ENCODE data around the gene TADA2A. TPM values are rescaled to one million over a fixed set of nuclear protein-coding genes. Genes with fewer than 3 reads are reported as not detected.

Gene TADA2A
- total RNA-seq, 2 experiments from 2014 or later = 35.8 to 46.3 TPM

GRCh38 chr17:37503148-37503547 is 96.5 kb downstream of the TADA2A start:
- BruUV-seq (replicated peaks) = no TSS peak
- Histone ChIP-seq H3K79me2 (ENCODE audit: insufficient read depth, low read depth, low read length) (no peaks in the 10 kb centered on the region), H3K4me1 (ENCODE audit: insufficient read depth, low read length, poor library complexity, severe bottlenecking) (no peaks in the 10 kb centered on the region), H3K36me3 (ENCODE audit: insufficient read depth, low read length) (no peaks in the 10 kb centered on the region), H3K4me2 (ENCODE audit: low read length) (no peak overlapping the region), H3K9me2 (ENCODE audit: insufficient read depth, low read length) (no peaks in the 10 kb centered on the region), H3K27ac (ENCODE audit: low read depth, low read length, poor library complexity, severe bottlenecking) (no peak overlapping the region), H4K20me1 (ENCODE audit: insufficient read depth, low read length) (no peaks in the 10 kb centered on the region), H2AFZ (ENCODE audit: low read length) (no peak overlapping the region), H3K9me3 (ENCODE audit: low read length) (no peaks in the 10 kb centered on the region), H3K4me3 (ENCODE audit: low read depth, low read length, poor library complexity, severe bottlenecking) (no peak overlapping the region)
- TF ChIP-seq, protein P1, sequence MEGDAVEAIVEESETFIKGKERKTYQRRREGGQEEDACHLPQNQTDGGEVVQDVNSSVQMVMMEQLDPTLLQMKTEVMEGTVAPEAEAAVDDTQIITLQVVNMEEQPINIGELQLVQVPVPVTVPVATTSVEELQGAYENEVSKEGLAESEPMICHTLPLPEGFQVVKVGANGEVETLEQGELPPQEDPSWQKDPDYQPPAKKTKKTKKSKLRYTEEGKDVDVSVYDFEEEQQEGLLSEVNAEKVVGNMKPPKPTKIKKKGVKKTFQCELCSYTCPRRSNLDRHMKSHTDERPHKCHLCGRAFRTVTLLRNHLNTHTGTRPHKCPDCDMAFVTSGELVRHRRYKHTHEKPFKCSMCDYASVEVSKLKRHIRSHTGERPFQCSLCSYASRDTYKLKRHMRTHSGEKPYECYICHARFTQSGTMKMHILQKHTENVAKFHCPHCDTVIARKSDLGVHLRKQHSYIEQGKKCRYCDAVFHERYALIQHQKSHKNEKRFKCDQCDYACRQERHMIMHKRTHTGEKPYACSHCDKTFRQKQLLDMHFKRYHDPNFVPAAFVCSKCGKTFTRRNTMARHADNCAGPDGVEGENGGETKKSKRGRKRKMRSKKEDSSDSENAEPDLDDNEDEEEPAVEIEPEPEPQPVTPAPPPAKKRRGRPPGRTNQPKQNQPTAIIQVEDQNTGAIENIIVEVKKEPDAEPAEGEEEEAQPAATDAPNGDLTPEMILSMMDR (conservative IDR thresholded peaks at IDR 0.05; ENCODE audit: low read length) = no peak
- TF ChIP-seq EZH2phosphoT487 (IDR thresholded peaks at IDR 0.05; ENCODE audit: borderline replicate concordance, low read depth, low read length) = no peak
- DNase-seq (ENCODE audit: low spot score) = no peak
- intact Hi-C loops (cut with micrococcal nuclease; ENCODE audit: unreplicated experiment) = no loop called here
- ChIA-PET CTCF (ENCODE audit: unreplicated experiment) (no interaction called here), POLR2A (interaction anchor here (0.5 kb wide), 1 partner anchor 46 kb away, joined by 8 read pairs; no protein-coding TSS in a partner anchor)

GRCh38 chr17:37505333-37505732 is 98.6 kb downstream of the TADA2A start:
- Histone ChIP-seq H2AFZ (ENCODE audit: low read length) (no peak overlapping the region), H4K20me1 (ENCODE audit: insufficient read depth, low read length) (no peaks in the 10 kb centered on the region), H3K4me3 (ENCODE audit: low read depth, low read length, poor library complexity, severe bottlenecking) (no peak overlapping the region), H3K4me2 (ENCODE audit: low read length) (no peak overlapping the region), H3K9me3 (ENCODE audit: low read length) (no peaks in the 10 kb centered on the region), H3K79me2 (ENCODE audit: insufficient read depth, low read depth, low read length) (no peaks in the 10 kb centered on the region), H3K27ac (ENCODE audit: low read depth, low read length, poor library complexity, severe bottlenecking) (no peak overlapping the region), H3K4me1 (ENCODE audit: insufficient read depth, low read length, poor library complexity, severe bottlenecking) (no peaks in the 10 kb centered on the region), H3K9me2 (ENCODE audit: insufficient read depth, low read length) (no peaks in the 10 kb centered on the region), H3K36me3 (ENCODE audit: insufficient read depth, low read length) (no peaks in the 10 kb centered on the region)
- no peak for DNase-seq (ENCODE audit: low spot score)
- POLR2A ChIA-PET = no interaction called here
- CTCF ChIA-PET (ENCODE audit: unreplicated experiment) = no interaction called here
- BruUV-seq (replicated peaks) = no TSS peak
- TF ChIP-seq, protein P1 (conservative IDR thresholded peaks at IDR 0.05; ENCODE audit: low read length) = no peak
- TF ChIP-seq EZH2phosphoT487 (IDR thresholded peaks at IDR 0.05; ENCODE audit: borderline replicate concordance, low read depth, low read length) = no peak
- intact Hi-C loops (cut with micrococcal nuclease; ENCODE audit: unreplicated experiment) = no loop called here

GRCh38 chr17:37506678-37507077 is 100.0 kb downstream of the TADA2A start:
- no TSS peak for BruUV-seq (replicated peaks)
- H2AFZ ChIP-seq (ENCODE audit: low read length) = no peak overlapping the region
- H3K9me3 ChIP-seq (ENCODE audit: low read length) = no peaks in the 10 kb centered on the region
- H3K4me2 ChIP-seq (ENCODE audit: low read length) = no peak overlapping the region
- ChIA-PET CTCF (ENCODE audit: unreplicated experiment) (no interaction called here), POLR2A (no interaction called here)
- no peaks in the 10 kb centered on the region for H3K4me1 ChIP-seq (ENCODE audit: insufficient read depth, low read length, poor library complexity, severe bottlenecking)
- no peak overlapping the region for H3K27ac ChIP-seq (ENCODE audit: low read depth, low read length, poor library complexity, severe bottlenecking)
- intact Hi-C loops (cut with micrococcal nuclease; ENCODE audit: unreplicated experiment) = no loop called here
- H3K9me2 ChIP-seq (ENCODE audit: insufficient read depth, low read length) = no peaks in the 10 kb centered on the region
- no peaks in the 10 kb centered on the region for H3K36me3 ChIP-seq (ENCODE audit: insufficient read depth, low read length)
- no peak for TF ChIP-seq EZH2phosphoT487 (IDR thresholded peaks at IDR 0.05; ENCODE audit: borderline replicate concordance, low read depth, low read length)
- TF ChIP-seq, protein P1 (conservative IDR thresholded peaks at IDR 0.05; ENCODE audit: low read length) = peak; percentile 72
- no peaks in the 10 kb centered on the region for H3K79me2 ChIP-seq (ENCODE audit: insufficient read depth, low read depth, low read length)
- DNase-seq (ENCODE audit: low spot score) = peak; percentile 49
- H3K4me3 ChIP-seq (ENCODE audit: low read depth, low read length, poor library complexity, severe bottlenecking) = no peak overlapping the region
- no peaks in the 10 kb centered on the region for H4K20me1 ChIP-seq (ENCODE audit: insufficient read depth, low read length)
